Natural killer cell treated with Interleukin-12 subunit alpha and Interleukin-12 subunit beta and Interleukin-15 and Interleukin-18, amount 100 ng/mL, for 72 hours (primary cell): ENCODE results near the gene CBARP. TPM values are rescaled to one million over a fixed set of nuclear protein-coding genes. Genes with fewer than 3 reads are reported as not detected.
A peak's percentile ranks its signal among the peaks of the same experiment; 100 is the strongest.

Experiments used
- ATAC-seq, 2 donors: fragments of 150-1000 bp; cut with Tn5 transposase in 1 of 2; sonication (Bioruptor Pico), chemical (Tn5 transposase) in 1 of 2; 2 replicates each; pipeline ENCODE4 v1.10.0; 2021
- DNase-seq: peaks from one replicate; pipeline ENCODE4 v3.0.0; 2022; ENCODE audit warnings: low spot score
- H3K27ac Mint-ChIP-seq, 2 donors: 1 replicate in 1 of 2; 2 replicates in 1 of 2; pipeline ENCODE4 v1.8.0; 2022; ENCODE audit warnings: mixed read lengths in 2 of 2, mild to moderate bottlenecking in 1 of 2, moderate library complexity in 1 of 2
- H3K27me3 Mint-ChIP-seq, 2 donors: 1 replicate in 1 of 2; 2 replicates in 1 of 2; pipeline ENCODE4 v1.8.0; 2022; ENCODE audit warnings: mixed read lengths in 2 of 2
- H3K36me3 Mint-ChIP-seq: one replicate; pipeline ENCODE4 v1.8.0; 2022; ENCODE audit warnings: mixed read lengths
- H3K4me1 Mint-ChIP-seq, 2 donors: 1 replicate in 1 of 2; 2 replicates in 1 of 2; pipeline ENCODE4 v1.8.0; 2022; ENCODE audit warnings: low read depth in 2 of 2, mixed read lengths in 2 of 2, mild to moderate bottlenecking in 1 of 2
- H3K4me3 Mint-ChIP-seq: one replicate; pipeline ENCODE4 v1.8.0; 2022; ENCODE audit warnings: mixed read lengths
- H3K9me3 Mint-ChIP-seq: 2 replicates; pipeline ENCODE4 v1.8.0; 2022; ENCODE audit warnings: mixed read lengths
- total RNA-seq, 2 donors: library from RNA; stranded (reverse); gene quantifications; one replicate each; pipeline ENCODE4 v1.2.3, GENCODE V29; 2022

Gene CBARP
- total RNA-seq, 2 donors from 2014 or later, result 0.28 TPM; not detected in 1

DNA sequence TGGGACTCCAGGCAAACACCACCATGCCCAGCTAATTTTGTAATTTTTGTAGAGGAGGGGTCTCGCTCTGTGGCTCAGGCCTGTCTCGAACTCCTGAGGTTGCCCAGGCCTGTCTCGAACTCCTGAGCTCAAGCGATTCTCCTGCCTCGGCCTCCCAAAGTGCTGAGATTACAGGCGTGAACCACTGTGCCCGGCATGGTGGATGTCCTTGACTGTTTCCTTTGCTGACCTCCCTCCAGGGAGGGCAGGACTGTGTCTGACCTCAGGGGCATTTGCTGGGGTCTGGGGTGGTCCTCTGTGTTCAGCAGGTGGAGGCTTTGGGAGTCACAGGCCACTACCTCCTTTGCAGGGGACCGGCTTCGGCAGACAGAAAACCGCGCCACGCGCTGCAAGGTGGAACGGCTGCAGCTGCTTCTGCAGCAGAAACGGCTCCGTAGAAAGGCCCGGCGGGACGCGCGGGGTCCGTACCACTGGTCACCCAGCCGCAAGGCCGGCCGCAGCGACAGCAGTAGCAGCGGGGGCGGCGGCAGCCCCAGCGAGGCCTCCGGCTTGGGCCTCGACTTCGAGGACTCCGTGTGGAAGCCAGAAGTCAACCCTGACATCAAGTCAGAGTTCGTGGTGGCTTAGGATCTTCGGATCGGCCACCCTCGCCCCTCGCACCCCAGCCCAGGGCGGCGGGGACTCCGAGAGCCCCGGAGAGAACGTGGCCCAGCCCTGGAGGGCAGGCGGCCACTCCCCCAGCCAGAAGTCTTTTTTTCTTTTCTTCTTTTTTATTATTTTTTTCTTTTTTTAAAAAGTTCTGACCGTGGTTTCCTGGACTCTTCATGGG is 19.1 kb upstream of the CBARP start:
- Mint-ChIP-seq H3K27me3 (no peaks in the 10 kb centered on the region), H3K4me1 (peaks cover 25 to 34% of the 10 kb centered on the region in 2 donors), H3K9me3 (no peaks in the 10 kb centered on the region), H3K27ac (peak overlapping the region; percentile 93 to 97), H3K4me3 (no peak overlapping the region), H3K36me3 (no peaks in the 10 kb centered on the region)
- no peak for DNase-seq
- no peak for ATAC-seq

DNA sequence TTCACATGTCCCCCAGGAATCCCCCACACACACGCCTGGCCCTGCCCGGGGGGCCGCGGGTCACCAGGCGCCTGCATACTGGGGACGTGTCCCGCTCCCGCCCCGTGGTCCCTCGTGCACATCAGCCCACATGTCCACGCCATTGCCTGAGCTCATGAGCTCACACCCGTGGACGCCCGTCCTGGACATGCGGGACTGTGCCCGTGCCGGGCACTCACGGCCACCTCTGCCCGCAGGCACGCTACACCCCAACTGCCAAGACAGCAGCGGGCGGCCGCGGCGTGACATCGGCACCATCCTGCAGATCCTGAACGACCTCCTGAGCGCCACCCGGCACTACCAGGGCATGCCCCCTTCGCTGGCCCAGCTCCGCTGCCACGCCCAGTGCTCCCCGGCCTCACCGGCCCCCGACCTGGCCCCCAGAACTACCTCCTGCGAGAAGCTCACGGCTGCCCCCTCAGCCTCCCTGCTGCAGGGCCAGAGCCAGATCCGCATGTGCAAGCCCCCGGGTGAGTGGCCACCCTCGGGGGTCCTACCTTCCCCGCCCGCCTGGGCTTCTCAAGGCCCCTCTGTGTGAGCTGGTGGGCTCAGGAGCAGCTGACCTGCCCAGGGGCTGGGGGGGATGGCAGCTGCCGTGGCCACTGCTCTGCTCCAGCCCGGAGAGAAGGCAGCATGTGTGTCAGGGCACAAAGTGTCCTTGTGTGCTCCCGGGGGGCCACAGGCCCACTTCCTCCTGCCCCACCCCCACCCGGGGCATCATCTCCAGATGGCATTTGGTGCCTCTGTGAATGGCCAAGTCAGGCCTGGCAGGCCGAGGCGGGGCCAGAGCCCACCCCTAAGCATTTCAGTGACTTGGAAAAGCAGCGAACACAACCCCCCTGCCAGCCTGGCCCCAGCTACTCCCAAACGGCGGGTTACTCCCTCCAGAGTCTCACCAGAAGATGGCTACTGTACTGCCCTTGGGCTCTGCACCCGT is 17.7 kb upstream of the CBARP start:
- H3K9me3 Mint-ChIP-seq, result no peaks in the 10 kb centered on the region
- ATAC-seq (no peak), DNase-seq (no peak)
- H3K36me3 Mint-ChIP-seq, result no peaks in the 10 kb centered on the region
- H3K27ac Mint-ChIP-seq, result peak overlapping the region; percentile 28 to 75
- H3K4me3 Mint-ChIP-seq, result peak overlapping the region; percentile 49
- H3K4me1 Mint-ChIP-seq, result peaks cover 17 to 31% of the 10 kb centered on the region in 2 donors
- H3K27me3 Mint-ChIP-seq, result no peaks in the 10 kb centered on the region

DNA sequence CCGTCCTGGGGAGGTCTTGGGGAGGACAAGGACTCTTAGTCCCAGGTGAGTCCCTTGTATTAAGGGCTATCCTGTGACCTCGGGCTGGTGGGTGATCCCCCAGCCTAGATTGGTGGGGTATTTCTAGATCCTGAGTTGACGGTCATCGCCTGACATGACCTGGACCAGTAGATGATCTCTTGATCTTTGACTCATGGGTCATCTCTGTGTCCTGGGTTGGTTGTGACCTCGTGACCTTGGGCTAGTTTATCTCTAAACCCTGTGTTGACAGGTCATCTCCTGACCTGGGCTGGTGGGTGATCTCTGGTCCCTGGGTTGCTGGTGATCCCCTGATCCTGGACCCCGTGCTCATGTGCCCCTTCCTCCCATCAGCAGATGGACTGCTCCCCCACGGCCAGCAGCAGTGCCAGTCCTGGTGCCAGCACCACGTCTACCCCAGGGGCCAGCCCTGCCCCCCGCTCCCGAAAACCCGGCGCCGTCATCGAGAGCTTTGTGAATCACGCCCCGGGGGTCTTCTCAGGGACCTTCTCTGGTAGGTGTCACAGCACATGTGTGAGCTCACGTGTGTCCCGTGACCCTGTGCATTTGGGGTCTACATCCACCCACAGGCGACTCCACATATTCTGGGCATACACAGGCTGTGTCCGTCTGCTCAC is 16.9 kb upstream of the CBARP start:
- ATAC-seq (no peak), DNase-seq (no peak)
- Mint-ChIP-seq H3K4me3 (peak overlapping the region; percentile 49), H3K4me1 (peaks cover 13 to 27% of the 10 kb centered on the region in 2 donors), H3K9me3 (no peaks in the 10 kb centered on the region), H3K27ac (peak overlapping the region; percentile 28 to 75), H3K36me3 (no peaks in the 10 kb centered on the region), H3K27me3 (no peaks in the 10 kb centered on the region)

DNA sequence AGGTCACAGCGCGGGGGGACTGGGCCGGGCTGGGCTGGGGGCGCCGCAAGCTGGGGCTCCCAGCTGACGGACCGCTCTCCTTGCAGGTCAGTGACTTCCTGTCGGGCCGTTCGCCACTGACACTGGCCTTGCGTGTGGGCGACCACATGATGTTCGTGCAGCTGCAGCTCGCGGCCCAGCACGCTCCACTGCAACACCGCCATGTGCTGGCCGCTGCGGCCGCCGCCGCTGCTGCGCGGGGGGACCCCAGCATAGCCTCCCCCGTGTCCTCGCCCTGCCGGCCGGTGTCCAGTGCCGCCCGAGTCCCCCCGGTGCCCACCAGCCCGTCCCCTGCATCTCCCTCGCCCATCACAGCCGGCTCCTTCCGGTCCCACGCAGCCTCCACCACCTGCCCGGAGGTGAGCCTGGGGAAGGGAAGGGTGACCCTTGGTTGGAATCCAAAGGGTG is 16.3 kb upstream of the CBARP start:
- H3K4me3 Mint-ChIP-seq, result peak overlapping the region; percentile 49
- H3K27ac Mint-ChIP-seq, result no peak overlapping the region
- H3K9me3 Mint-ChIP-seq, result no peaks in the 10 kb centered on the region
- DNase-seq (no peak), ATAC-seq (no peak)
- peaks cover 9 to 25% of the 10 kb centered on the region in 2 donors for H3K4me1 Mint-ChIP-seq
- H3K27me3 Mint-ChIP-seq, result no peaks in the 10 kb centered on the region
- no peaks in the 10 kb centered on the region for H3K36me3 Mint-ChIP-seq

DNA sequence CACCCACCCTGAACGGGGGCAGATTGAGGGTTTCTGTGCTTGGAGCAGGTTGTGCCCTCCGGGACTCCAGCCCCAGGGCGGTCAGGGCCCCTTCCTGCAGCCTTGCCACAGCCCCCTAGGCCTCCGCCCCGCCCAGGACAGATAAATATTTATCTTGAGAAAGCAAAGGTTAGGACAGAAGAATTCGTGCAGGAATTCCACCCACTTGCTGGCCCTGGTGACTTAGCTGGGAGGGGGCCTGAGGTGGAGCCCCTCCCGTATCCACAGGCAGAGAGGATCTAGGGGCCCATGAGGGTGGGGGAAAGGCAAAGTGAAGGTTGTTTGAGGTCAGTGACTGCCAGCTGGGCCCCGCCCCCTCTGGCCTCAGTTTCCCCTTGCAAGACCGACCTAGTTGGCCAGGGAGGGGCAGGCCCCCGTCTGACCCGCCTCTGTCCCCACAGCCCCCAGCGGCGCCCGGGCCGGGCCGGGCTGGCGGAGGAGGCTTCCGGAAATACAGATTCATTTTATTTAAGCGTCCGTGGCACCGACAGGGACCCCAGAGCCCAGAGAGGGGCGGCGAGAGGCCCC is 15.8 kb upstream of the CBARP start:
- Mint-ChIP-seq H3K36me3 (no peaks in the 10 kb centered on the region), H3K27me3 (no peaks in the 10 kb centered on the region), H3K27ac (peak overlapping the region; percentile 89 to 91), H3K4me3 (peak overlapping the region; percentile 79), H3K9me3 (no peaks in the 10 kb centered on the region), H3K4me1 (peaks cover 9 to 25% of the 10 kb centered on the region in 2 donors)
- DNase-seq, result no peak
- ATAC-seq, result no peak

DNA sequence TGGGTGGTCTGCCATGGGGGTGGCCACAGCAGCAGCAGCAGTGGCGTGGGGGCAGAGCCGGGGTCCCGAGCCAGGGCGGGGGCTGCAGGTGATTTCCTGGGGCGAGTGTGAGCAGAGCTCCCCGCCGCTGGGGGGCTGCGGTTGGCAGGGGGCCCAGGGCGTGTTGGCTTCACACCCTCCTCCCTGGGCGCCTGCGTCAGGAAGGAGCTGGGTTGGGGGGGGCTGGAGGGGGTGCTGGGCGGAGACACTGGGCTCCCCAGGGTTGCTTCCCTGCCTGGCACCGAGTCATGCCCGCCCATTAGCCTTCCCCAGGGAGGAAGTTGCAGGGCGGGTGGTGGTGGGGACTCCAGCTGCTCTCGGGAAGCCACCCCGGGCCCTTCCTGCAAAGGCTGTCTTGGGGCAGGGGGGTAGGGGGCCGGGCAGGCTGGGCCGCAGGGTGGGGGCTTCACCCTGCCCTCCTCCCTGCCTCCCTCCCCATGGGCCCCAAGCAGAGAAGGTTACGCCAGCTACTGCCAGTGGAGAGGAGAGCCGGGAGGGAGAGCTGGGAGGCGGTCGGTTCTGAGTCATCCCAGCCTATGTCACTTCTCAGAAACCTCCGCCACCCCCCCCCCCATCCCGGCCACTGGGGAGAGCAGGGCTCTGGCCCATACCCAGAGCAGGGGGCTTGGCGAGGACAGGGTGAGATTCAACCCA is 15.2 kb upstream of the CBARP start:
- Mint-ChIP-seq H3K4me3 (peak overlapping the region; percentile 84), H3K4me1 (peaks cover 9 to 23% of the 10 kb centered on the region in 2 donors), H3K27me3 (no peaks in the 10 kb centered on the region), H3K27ac (peak overlapping the region; percentile 89 to 91), H3K9me3 (no peaks in the 10 kb centered on the region), H3K36me3 (no peaks in the 10 kb centered on the region)
- ATAC-seq, result peak; percentile 34 to 44
- peak; percentile 87 for DNase-seq

DNA sequence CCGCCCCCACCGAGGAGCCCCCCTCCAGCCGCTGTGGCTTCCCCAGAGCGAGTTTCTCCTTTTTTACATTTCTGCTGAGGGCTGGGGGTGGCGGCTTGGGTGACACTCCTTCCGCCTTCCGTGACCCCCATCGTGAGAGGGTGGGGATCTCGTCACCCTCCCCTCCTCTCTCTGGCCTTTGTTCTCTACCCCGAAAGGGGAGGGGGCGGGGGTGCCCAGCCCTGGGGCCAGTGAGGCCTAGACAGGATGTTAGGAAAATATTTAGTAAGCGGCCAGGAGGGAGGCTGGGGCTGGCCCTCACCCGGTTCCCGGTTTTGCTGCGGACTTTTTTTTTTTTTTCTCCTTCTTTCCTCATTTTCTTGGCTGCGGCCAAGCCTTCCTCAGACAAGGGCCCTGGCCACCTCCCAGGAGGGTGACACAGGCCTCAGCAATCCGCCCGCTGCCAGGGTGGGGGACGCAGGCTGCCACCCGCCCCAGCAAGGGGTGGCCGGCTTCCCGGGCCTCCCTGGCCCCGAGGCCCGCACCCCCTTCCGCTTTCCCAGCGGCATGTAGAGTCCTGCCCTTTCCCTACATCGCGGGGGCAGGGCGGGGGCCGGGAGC is 14.5 kb upstream of the CBARP start:
- Mint-ChIP-seq H3K27me3 (no peaks in the 10 kb centered on the region), H3K9me3 (no peaks in the 10 kb centered on the region), H3K36me3 (no peaks in the 10 kb centered on the region), H3K27ac (peak overlapping the region; percentile 80 to 92), H3K4me3 (peak overlapping the region; percentile 84), H3K4me1 (peaks cover 4 to 17% of the 10 kb centered on the region in 2 donors)
- ATAC-seq (peak in 1 of 2 donors; percentile 1), DNase-seq (no peak)

DNA sequence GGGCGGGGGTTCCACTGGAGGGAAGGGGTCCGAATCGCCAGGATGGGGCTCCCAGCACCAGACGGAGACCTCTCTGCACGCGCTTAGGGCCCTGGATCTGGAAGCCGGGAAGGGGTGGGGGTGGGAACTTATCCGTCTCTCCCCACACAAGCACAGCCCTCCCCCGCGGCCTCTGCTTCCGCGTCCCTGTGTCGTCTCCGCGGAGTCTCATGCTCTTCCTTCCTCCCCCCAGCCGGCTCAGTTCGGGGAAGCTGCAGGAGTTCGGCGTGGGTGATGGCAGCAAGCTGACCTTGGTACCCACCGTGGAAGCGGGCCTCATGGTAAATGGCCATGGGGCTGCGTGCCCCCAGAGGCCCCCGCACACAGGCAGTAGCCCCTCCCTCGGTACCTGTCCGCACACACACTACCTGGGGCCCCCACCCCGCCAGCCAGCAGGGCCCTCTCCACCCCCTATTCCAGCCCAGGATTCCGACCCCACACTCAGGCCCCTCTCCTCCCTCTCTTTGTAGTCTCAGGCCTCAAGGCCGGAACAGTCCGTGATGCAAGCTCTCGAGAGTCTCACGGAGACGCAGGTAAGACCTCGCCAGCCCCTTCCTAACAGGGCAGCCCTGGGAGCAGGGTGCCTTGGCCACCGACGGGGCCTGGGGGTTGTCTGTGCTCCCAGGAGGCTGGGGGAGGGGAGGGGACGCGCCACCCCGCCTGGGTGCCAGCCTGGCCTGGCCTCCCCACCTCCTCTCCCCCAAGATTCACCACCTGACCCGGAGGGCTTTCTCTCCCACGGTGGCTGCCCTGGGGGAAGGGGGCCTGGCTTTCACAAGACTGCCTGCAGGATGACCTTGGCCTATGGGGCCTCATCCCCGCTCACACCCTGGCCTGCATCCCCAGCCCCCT is 13.8 kb upstream of the CBARP start:
- H3K9me3 Mint-ChIP-seq, result no peaks in the 10 kb centered on the region
- ATAC-seq (no peak), DNase-seq (peak; percentile 82)
- H3K36me3 Mint-ChIP-seq, result no peaks in the 10 kb centered on the region
- H3K27ac Mint-ChIP-seq, result peak overlapping the region; percentile 80 to 92
- peaks cover 4 to 16% of the 10 kb centered on the region in 2 donors for H3K4me1 Mint-ChIP-seq
- H3K4me3 Mint-ChIP-seq, result peak overlapping the region; percentile 84
- no peaks in the 10 kb centered on the region for H3K27me3 Mint-ChIP-seq

DNA sequence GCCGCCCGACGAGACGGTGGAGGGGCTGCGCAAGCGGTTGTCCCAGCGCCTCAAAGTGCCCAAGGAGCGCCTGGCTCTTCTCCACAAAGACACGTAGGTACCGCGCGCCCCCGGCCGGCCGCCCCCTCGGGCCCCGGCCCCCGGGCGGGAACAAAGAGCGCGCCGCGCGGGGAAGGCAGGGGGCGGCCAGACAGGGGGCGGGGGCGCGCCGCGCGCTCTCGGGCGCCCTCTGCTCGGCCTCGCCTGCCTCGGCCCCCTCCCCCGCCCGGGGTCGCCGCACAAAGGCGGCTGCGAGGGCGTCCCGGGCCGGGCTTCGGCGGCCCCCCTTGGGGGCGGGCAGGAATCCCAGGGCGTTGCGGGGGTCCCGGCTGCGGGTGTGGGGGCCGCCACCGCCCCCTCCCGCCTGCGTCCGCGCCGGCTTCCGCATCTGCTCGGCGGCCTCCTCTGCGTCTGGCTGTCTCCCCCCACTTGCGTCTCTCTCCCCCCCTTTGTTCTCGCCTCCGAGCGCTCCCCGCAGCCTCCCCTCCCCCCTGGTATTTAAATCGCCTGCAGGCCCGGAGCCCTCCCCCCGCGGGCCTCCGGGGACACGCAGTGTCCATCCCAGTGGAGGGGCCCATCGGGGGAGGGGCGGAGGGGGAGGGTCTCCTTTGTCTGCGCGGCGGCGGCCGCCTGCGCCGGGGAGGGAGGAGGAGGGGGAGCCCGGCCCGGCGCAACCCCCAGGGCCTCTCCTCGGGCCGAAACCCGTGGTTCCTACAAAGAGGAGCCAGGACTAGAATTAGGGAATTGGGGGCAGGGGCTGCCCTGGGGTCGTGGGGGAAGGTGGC is 12.8 kb upstream of the CBARP start:
- Mint-ChIP-seq H3K9me3 (no peaks in the 10 kb centered on the region), H3K4me3 (peak overlapping the region; percentile 84)
- no peak for ATAC-seq

DNA sequence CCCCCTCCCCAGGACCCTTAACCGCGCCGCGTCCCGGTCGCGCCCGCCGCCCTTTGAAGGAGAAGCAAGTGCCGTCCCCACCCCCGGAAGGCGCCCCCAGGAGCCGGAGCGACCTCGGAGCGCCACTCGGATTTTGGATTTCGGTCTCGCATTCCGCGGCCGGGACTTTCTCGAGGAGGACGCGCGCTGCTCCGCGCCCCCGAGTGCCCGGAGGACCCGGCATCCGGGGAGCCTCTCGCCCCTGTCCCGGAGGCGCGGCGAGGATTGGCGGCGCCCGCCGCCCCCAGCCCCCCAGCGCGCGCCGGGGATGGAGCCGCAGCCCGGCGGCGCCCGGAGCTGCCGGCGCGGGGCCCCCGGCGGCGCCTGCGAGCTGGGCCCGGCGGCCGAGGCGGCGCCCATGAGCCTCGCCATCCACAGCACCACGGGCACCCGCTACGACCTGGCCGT is 12.2 kb upstream of the CBARP start:
- no peaks in the 10 kb centered on the region for H3K36me3 Mint-ChIP-seq

More for the DNA sequence above, 12.8 kb upstream of the CBARP start:
- peaks cover 4 to 16% of the 10 kb centered on the region in 2 donors for H3K4me1 Mint-ChIP-seq
- no peaks in the 10 kb centered on the region for H3K27me3 Mint-ChIP-seq
- no peaks in the 10 kb centered on the region for H3K36me3 Mint-ChIP-seq
- no peak for DNase-seq
- peak overlapping the region; percentile 80 to 92 for H3K27ac Mint-ChIP-seq

More for the DNA sequence above, 12.2 kb upstream of the CBARP start:
- Mint-ChIP-seq H3K4me3 (peak overlapping the region; percentile 83), H3K27ac (peak overlapping the region in 1 of 2 donors; percentile 53), H3K27me3 (no peaks in the 10 kb centered on the region), H3K4me1 (peaks cover 4 to 13% of the 10 kb centered on the region in 2 donors), H3K9me3 (no peaks in the 10 kb centered on the region)
- DNase-seq (no peak), ATAC-seq (no peak)
